GM18520 (cell line): ENCODE measurements around the gene PKMYT1.
"Not testable (repeated sequence)": the region's sequence is repeated elsewhere in the genome, so short reads cannot be mapped to it uniquely, and the experiment has no call there.

Source experiments
- ATAC-seq: cut with Tn5 transposase; IDR thresholded peaks from one replicate; pipeline ENCODE4 v1.9.1; 2021; ENCODE audit not compliant: unreplicated experiment

The PKMYT1 gene

DNA sequence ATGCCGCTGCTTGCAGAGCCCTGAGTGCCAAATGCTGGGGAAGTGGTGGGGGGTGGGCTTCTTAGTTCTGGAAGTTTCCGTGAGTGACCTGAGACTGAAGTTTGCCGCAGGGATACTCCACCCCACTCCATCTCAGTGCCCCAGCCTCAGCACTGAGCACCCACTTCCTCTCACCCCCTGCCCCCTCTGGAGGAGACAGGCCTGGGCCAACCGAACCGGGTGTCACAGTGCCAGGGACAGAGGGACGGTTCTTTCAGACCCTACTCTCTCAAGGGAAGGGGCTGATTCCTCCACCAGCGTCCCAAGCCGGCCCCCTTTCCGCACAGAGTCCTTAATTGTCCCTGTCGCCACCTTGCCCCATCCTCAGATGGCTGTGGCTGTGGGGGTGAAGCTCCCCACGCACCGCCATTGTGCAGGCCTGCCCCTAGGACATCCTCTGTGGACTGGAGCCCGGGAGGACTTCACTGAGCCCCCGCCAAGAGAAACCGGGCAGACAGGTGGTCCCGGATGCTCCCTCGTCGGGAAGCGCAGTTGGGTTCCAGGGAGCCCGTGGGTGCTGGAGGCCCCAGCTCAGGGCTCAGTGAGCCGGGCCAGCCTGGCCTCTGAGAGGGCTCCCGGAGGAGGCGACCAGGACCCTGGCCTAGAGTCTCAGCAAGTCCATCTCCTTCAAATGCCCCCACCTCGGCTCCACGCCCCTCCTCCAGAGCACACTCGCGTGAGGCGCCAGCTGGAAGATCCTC, 17.7 kb downstream of the PKMYT1 start:
- no peak for ATAC-seq

DNA sequence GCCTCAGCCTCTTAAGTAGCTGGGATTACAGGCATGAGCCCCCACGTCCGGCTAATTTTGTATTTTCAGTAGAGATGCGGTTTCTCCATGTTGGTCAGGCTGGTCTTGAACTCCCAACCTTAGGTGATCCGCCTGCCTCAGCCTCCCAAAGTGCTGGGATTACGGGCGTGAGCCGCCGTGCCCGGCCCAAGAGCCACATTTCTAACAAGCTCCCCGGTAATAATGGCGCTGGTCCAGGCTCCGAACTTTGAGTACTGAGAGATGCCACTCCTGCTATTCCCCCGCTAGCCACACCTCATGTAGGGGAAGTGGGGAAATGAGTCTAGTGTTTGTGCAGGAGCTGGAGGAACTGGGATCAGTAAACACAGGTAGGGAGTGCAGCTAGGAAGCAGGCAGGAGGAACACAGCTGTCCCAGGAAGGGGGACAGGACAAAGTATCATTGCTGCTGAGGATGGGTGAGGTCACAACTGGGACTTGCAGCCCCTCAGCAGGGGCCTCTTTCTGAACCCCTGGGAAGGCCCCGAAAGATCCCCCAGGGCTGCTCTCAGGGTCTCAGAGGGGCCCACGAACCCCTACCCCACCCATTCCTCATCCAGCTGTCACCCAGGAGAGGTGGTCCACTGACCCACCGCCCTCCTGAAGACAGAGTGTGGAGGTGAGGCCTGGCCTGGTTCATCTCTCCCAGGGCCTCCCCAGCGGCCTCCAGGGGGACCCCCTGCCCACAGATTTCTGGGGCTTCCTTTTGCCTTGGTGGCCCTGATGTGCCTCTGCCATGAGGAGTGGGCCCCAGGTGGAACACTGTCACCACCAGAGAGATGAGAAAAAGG, 19.8 kb downstream of the PKMYT1 start:
- ATAC-seq = no peak

DNA sequence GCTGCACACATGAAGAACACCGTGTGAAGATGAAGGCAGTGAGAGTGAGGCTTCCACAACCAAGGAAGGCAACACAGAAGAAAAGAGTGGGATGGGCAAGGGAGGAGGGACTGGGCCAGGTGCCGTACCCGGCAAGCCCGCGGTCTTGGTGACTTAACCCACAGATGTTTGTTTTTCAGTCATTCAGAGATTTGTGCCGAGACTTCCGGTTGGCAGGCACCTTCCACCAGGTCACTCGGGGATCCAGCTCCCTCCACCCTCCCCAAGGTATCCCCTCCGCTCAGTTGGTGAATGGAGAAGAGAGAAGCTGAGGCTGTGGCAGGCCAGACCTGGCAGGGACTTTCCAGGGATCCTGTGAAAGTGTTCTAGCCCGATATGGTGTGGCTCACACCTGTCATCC, 21.0 kb downstream of the PKMYT1 start:
- ATAC-seq = no peak

DNA sequence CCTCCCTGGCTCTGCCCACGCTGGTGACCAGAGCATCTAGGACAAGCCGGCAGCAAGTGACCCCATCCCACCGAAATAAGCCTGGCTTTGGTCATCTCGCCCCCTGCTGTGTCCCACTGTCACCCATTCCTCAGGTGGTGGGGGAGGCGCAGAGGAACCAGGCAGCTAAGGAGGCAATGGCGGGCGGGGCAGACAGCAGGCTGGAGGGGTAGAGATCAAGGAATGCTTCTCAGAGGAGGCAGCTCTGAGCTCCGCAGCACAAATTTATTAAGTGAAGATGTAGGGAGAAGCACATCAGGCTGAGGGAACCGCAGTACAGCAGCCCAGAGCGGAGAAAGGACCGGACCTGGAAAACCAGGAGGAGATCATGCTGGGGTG, 23.7 kb downstream of the PKMYT1 start:
- ATAC-seq = no peak

GRCh38 chr16:2955779-2956578, 24.3 kb downstream of the PKMYT1 start:
- ATAC-seq = no peak

- no peak for ATAC-seq
Observed at GRCh38 chr16:2955438-2955778, 24.8 kb downstream of the PKMYT1 start.

DNA sequence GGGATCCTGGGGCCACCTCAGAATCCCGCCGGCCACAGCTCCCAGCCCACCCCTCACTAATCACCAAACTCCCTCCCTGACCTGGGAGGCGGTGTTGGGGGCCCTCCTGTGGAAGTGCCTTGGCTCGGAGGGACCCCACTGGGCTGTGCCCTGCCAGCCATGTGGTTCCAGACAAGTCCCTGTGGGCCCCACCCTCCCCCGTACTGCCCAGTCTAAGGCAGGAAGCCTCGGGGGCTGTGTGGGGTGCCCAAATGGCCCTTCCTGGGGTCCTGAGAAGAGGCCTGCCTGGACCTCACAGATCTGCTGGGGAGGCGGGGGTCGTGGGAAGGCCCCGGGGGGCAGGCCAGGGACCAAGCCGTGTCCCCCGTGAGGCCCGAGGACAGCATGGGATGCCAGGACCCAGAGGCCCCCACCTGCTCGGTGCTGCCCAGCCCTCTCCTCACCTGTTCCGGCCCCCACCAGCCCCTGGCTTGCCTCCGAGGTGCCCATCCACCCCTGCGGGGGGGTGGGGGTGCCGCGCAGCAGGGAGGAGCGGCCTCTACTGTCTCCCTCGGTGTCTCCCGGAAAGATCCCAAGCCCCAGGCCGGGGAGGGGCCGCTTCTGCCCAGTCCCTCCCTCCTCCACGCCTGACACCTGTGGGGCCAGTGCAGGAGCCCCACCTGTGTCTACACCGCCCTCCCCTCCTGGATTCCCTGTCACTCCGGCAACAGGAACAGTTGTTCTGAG, 25.4 kb downstream of the PKMYT1 start:
- ATAC-seq = no peak

DNA sequence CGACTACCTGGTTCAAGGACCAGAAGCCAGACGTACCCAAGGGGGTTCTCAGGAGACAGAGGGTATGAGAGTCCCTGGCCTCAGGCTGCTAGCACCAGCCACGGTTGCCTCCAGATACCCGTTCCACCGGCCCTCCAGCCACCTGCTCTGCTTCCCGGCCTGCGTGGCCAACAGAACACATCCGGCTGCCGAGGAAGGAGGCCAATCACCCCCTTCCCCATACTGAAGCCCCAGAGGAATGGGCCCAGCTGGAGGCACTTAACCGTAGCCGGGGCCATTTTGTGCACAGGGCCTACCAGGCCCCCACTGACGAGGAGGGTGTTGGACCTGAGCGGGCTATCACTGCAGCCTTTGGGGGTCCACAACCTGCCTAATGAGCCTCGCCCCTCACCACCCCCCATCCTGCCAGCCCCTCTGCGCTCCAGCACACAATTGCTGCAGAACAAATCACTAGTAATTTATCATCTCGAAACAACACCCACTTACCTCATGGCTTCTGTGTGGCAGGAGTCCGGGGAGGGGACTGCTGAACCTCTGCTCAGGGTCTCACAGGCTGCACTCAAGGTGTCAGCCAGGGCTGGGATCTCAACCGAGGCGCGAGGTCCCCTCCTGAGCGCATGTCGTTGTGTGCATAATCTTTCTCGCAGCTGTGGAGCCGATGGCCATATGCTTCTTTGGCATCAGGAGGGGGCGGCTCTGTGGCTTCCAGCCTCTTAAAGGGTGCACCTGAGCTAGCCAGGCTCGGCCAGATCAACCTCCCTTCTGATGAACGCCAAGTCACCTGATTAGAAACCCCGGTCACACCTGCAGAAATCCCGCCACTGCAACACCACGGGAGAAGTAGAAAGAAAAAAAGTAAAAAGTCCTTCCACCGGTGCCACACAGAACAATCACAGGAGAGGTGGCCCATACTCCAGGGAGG, 26.3 kb downstream of the PKMYT1 start:
- no peak for ATAC-seq

DNA sequence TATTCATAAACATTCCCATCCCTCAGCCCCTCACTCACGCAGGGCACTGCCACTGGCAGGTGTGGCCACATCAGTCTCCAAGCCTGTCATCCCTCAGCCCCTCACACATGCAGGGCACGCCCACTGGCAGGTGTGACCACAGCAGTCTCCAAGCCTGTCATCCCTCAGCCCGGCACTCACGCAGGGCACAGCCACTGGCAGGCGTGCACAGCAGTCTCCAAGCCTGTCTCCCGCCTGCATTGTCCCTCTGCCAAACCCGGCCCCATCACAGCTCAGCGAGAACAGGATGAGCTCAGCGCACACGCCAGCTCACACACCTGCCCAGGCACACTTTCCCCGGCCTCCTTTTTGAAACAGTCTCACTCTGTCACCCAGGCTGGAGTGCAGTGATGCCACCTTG, 27.6 kb downstream of the PKMYT1 start:
- no peak for ATAC-seq

DNA sequence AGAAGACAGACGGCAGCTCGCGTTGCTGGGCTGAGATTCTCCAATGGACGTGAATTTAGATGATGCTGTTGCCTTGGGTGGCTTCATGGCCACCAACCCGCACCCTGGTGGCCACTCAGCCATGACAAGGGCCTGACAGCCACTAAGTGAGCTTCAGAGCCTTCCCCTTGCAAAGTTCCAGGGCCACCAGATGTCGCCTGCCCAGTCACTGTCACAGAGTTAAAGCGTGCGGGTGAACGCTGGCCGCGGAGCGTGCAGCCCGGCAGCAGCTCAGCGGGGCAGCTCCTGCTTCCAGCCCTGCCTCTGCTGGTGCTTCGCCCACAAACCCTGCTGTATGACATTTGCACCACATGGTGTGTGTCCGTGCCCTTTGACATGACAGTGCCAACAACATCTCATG, 29.5 kb downstream of the PKMYT1 start:
- ATAC-seq = no peak

DNA sequence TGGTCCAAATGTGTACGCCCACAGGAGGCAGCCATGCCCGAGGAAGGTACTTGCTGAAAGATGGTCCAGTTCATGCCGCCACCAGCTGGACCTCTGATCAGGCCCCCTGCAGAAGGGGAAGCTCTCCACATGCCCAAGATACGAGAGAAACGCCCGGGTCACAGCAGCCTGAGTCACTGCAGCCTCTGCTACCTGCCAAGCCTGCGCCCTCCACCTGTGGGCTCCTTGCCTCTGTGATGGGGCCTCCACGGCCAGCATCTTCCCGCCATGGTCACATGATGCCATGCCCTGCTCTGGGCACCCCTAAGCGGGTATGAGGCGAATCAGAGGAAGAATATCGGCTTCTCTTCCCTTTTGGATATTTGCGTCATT, 29.9 kb downstream of the PKMYT1 start:
- no peak for ATAC-seq

DNA sequence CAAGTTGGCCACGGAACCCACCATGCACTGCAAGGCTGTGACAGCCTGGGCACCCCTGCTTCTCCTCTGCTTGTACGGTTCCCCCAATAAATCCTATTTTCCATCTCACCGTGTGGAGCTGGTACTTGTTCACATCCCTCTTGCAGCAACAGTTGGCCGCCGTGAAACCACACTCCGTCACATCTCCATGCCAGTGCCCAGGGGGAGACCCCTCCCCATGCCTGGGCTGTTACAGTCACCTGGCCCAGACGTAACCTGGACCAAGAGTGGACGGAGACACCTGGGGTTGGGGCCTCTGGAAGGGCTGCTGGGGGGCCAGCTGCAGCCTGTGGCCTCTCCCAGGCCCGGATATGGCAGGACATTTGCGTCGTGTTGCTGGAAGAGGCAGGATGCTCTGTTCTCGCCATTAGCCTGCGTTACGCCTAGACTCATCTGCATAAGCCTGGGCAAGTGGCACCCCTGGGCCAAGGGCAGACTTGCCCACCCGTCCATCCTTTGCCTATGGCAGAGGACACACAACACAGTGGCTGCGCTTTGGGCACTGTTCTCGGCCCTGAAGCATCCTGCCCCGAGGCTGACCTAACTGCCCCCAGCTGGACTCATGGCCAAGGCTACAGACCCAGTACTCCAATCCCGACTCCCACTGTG, 30.4 kb downstream of the PKMYT1 start:
- ATAC-seq = no peak

DNA sequence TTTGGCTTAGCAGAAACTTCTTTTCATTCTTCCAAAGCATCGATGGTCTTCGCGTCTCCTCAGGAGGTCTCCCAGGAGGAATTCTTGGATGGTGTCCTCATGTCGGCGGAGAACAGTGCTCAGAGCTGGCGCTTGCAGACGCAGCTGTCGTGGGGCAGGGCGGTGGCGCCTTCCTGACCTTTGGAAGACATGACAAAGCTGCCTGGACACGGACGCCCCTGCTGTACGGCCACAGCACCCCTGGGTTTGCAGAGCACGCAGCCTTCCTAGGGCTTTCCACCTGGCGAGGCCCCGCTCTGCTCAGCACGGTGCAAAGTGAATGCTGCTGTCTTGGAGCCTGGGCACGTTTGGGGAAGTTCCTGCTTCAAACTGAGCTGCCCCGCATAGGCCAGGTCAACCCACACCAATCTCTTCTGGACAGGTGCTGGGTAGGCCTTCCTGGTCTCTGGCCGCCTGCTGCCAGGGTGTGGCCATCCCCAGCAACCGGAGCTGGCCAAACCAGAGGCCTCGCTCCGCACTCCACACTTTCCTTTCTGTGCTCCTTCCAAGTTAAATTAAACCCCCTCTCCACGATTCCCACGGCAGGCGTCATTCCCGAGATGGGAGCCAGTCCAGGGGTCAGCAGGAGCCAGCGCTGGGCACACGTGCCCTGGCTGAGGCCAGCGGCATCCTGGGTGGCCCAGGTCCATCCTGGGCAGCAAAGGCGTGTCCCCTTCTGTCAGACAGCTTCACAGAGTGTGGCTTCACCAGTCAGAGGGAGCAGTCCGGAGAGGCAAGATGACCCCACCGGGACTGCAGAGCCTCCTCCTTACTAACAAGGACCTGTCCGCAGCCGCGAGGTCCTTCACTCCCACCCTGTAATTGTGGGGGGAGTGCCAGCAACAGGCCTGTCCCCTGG, 31.2 kb downstream of the PKMYT1 start:
- no peak for ATAC-seq

GRCh38 chr16:2946649-2947048, 33.6 kb downstream of the PKMYT1 start:
- no peak for ATAC-seq

DNA sequence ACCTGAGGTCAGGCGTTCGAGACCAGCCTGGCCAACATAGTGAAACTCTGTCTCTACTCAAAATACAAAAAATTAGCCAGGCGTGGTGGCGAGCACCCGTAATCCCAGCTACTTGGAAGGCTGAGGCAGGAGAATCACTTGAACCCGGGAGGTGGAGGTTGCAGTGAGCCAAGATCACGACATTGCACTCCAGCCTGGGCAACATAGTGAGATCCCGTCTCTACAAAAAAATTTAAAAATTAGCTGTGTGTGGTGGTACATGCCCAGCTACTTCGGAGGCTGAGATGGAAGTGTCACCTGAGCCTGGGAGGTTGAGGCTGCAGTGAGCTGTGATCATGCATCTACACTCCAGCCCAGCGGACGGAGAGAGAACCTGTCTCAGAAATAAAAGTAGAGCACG, 36.5 kb downstream of the PKMYT1 start:
- ATAC-seq = not testable (repeated sequence)

- ATAC-seq = no peak
Observed at GRCh38 chr16:2942045-2942444, 38.2 kb downstream of the PKMYT1 start.

GRCh38 chr16:2939968-2940367, 40.3 kb downstream of the PKMYT1 start:
- ATAC-seq = no peak

GRCh38 chr16:2938206-2938605, 42.0 kb downstream of the PKMYT1 start:
- no peak for ATAC-seq

DNA sequence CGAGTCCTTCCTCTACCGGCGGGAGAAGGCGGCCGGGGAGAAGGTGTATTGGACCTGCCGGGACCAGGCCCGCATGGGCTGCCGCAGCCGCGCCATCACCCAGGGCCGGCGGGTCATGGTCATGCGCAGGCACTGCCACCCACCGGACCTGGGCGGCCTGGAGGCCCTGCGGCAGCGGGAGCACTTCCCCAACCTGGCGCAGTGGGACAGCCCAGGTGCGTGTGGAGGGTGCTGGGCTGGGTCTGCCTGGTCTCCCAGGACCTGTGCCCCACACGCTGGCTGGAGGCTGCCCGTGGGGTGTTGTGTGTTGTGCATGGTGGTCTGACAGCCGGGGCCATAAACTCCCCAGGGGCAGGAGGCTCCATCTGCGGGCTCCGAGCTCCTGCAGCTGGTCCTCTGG, 43.1 kb downstream of the PKMYT1 start:
- ATAC-seq = no peak
